ENCODE data around the gene CMIP. TPM values are rescaled to one million over a fixed set of nuclear protein-coding genes. Genes with fewer than 3 reads are reported as not detected.

The CMIP gene
- total RNA-seq, 1 experiment from 2014 or later: 53.6 TPM

DNA sequence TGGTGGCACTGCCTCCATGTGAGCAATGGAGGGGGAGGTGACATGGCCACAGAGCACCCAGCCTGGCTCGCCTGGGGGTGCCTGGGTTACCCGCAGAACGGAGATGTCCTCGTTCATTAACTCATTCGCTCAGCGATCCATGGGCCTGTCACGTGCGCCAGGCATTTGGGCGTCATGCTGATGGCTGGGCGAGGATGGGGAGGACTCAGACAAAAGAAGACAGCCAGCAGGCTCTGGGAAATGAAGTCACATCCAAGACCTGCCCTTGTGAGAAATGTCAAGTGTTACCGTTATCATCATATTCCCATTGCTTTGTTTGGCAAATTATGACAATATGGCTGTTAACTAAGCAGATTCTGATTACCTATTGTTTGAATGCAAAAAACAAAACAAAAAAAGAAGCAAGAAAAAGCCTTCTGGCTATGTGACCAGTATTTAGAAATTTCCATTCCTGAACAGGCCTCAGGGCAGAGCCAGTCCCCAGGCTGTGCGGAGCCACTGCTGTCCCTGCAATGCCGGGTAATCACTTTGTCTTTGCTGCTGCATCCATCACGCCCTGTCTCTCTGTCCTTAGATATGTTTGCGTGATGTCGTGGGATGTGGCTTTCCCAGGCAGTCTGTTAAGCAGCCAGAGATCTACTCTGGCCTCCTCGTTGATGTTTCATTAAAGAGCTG is 57.9 kb downstream of the CMIP start:
- intact Hi-C loops (cut with micrococcal nuclease): no loop called here
- CTCF ChIA-PET: interaction anchor here (1.3 kb wide), 1 partner anchor 19 kb away, joined by 3 read pairs; no protein-coding TSS in a partner anchor
- peak overlapping the region; percentile 71 for H3K27ac Mint-ChIP-seq (ENCODE audit: low read depth, unreplicated experiment)

DNA sequence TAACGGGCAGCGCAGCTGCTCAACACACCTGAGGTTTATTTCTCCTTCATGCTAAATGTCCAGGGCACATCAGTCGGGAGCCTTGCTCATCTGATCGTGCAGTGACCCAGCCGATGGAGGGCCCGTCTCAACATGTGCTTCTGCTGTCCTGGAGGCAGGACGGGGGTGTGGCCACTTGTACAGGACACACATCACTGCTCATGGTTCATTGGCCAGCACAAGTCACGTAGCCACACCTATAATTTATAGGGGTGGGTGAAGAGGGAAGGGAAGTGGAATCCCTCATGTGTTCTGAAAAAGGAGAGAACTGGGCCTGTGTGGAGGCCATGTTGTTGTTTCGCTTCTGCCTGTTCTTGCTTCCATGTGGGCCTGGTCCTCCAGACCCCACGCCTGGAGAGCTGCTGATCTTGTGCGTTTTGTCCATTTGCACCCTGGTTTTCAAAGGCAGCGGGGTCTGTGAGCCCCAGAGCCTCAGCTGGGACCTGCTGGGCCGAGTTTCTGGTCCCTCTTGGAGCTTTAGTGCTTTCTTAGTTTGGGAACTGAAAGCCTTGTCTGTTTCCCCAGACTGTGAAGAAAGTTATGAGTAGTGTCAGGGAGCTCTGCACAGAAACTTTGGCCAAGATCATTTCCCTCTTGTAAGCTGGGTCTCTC is 60.5 kb downstream of the CMIP start:
- Mint-ChIP-seq H3K27ac (ENCODE audit: low read depth, unreplicated experiment) (peak overlapping the region; percentile 73), H3K4me3 (ENCODE audit: unreplicated experiment) (peak overlapping the region; percentile 40), H3K4me1 (ENCODE audit: insufficient read depth, unreplicated experiment) (peaks cover 29% of the 10 kb centered on the region), H3K36me3 (ENCODE audit: insufficient read depth, unreplicated experiment) (peaks cover 8% of the 10 kb centered on the region), H3K27me3 (ENCODE audit: insufficient read depth, unreplicated experiment) (no peaks in the 10 kb centered on the region), H3K9me3 (ENCODE audit: unreplicated experiment) (no peaks in the 10 kb centered on the region)
- DNase-seq (ENCODE audit: unreplicated experiment): peak; percentile 85
- intact Hi-C loops (cut with micrococcal nuclease): no loop called here
- BruUV-seq (replicated peaks): no TSS peak
- ChIA-PET POLR2A (interaction anchor here (1.6 to 4.0 kb wide), 4 partner anchors 10 to 25 kb away, joined by 4 to 31 read pairs (median 10); no protein-coding TSS in a partner anchor), CTCF (interaction anchor here (0.6 to 1.0 kb wide), 4 partner anchors 10 to 21 kb away, joined by 3 to 6 read pairs (median 4); no protein-coding TSS in a partner anchor)
- TF ChIP-seq, protein P1, sequence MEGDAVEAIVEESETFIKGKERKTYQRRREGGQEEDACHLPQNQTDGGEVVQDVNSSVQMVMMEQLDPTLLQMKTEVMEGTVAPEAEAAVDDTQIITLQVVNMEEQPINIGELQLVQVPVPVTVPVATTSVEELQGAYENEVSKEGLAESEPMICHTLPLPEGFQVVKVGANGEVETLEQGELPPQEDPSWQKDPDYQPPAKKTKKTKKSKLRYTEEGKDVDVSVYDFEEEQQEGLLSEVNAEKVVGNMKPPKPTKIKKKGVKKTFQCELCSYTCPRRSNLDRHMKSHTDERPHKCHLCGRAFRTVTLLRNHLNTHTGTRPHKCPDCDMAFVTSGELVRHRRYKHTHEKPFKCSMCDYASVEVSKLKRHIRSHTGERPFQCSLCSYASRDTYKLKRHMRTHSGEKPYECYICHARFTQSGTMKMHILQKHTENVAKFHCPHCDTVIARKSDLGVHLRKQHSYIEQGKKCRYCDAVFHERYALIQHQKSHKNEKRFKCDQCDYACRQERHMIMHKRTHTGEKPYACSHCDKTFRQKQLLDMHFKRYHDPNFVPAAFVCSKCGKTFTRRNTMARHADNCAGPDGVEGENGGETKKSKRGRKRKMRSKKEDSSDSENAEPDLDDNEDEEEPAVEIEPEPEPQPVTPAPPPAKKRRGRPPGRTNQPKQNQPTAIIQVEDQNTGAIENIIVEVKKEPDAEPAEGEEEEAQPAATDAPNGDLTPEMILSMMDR (IDR thresholded peaks at IDR 0.05; ENCODE audit: unreplicated experiment): no peak

More for the DNA sequence above, 57.9 kb downstream of the CMIP start:
- BruUV-seq (replicated peaks): no TSS peak
- POLR2A ChIA-PET: no interaction called here
- DNase-seq (ENCODE audit: unreplicated experiment): no peak
- H3K9me3 Mint-ChIP-seq (ENCODE audit: unreplicated experiment): no peaks in the 10 kb centered on the region
- peaks cover 15% of the 10 kb centered on the region for H3K36me3 Mint-ChIP-seq (ENCODE audit: insufficient read depth, unreplicated experiment)
- TF ChIP-seq, protein P1 (IDR thresholded peaks at IDR 0.05; ENCODE audit: unreplicated experiment): no peak
- H3K27me3 Mint-ChIP-seq (ENCODE audit: insufficient read depth, unreplicated experiment): no peaks in the 10 kb centered on the region
- no peak overlapping the region for H3K4me3 Mint-ChIP-seq (ENCODE audit: unreplicated experiment)
- peaks cover 49% of the 10 kb centered on the region for H3K4me1 Mint-ChIP-seq (ENCODE audit: insufficient read depth, unreplicated experiment)

DNA sequence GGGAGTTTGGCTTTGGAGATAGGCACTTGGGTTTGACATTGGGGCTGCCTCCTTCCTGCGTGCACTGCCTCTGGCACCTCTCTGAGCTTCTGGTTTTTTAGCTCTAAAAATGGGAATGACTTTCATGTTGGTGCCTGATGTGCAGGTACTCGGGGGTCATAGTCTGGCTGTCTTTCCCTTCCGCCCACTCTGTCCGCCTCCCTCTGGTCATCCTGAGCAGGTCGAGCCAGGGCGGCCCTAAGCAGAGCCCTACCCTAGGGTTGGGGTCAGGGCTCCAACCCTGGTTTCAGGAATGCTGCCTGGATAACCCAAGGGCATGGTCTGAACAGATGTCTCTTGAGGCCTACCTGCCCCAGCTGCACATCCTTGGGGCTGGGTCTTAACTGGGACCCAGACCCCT is 64.8 kb downstream of the CMIP start:
- H3K4me1 Mint-ChIP-seq (ENCODE audit: insufficient read depth, unreplicated experiment): peaks cover 12% of the 10 kb centered on the region
- CTCF ChIA-PET: interaction anchor here (0.7 kb wide), 1 partner anchor 58 kb away, joined by 3 read pairs; no protein-coding TSS in a partner anchor
- peaks cover 7% of the 10 kb centered on the region for H3K9me3 Mint-ChIP-seq (ENCODE audit: unreplicated experiment)
- BruUV-seq (replicated peaks): no TSS peak
- DNase-seq (ENCODE audit: unreplicated experiment): no peak
- POLR2A ChIA-PET: interaction anchor here (1.0 to 1.8 kb wide), 3 partner anchors 8 to 17 kb away, joined by 4 read pairs; no protein-coding TSS in a partner anchor
- TF ChIP-seq, protein P1 (IDR thresholded peaks at IDR 0.05; ENCODE audit: unreplicated experiment): no peak
- no peak overlapping the region for H3K27ac Mint-ChIP-seq (ENCODE audit: low read depth, unreplicated experiment)
- H3K27me3 Mint-ChIP-seq (ENCODE audit: insufficient read depth, unreplicated experiment): no peaks in the 10 kb centered on the region
- no peak overlapping the region for H3K4me3 Mint-ChIP-seq (ENCODE audit: unreplicated experiment)
- intact Hi-C loops (cut with micrococcal nuclease): no loop called here
- peaks cover 10% of the 10 kb centered on the region for H3K36me3 Mint-ChIP-seq (ENCODE audit: insufficient read depth, unreplicated experiment)

DNA sequence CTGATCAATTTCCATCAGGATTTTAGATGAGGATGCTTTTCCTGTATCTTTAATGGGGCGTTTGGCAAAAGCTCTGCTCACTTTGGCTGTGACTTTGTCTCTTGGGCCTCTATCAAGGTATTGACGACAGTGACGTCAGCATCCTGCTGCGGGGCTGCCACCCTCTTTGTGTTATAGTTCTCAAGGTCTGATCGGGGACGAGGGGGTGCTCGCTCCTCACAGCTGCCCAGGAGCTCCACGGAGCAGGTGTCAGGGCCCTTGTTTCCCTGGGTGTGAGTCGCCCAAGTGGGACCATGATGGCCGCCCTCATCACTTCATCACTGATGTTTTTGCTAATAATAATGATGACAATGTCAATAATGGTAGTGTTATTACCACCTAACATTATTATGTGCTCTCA is 65.4 kb downstream of the CMIP start:
- CTCF ChIA-PET: interaction anchor here (0.7 kb wide), 1 partner anchor 26 kb away, joined by 3 read pairs; no protein-coding TSS in a partner anchor
- no peak for DNase-seq (ENCODE audit: unreplicated experiment)
- no peak overlapping the region for H3K4me3 Mint-ChIP-seq (ENCODE audit: unreplicated experiment)
- H3K27me3 Mint-ChIP-seq (ENCODE audit: insufficient read depth, unreplicated experiment): no peaks in the 10 kb centered on the region
- intact Hi-C loops (cut with micrococcal nuclease): no loop called here
- peaks cover 10% of the 10 kb centered on the region for H3K36me3 Mint-ChIP-seq (ENCODE audit: insufficient read depth, unreplicated experiment)
- POLR2A ChIA-PET: interaction anchor here (1.0 to 1.8 kb wide), 2 partner anchors 9 to 16 kb away, joined by 4 read pairs; no protein-coding TSS in a partner anchor
- no TSS peak for BruUV-seq (replicated peaks)
- peaks cover 7% of the 10 kb centered on the region for H3K9me3 Mint-ChIP-seq (ENCODE audit: unreplicated experiment)
- peaks cover 8% of the 10 kb centered on the region for H3K4me1 Mint-ChIP-seq (ENCODE audit: insufficient read depth, unreplicated experiment)
- TF ChIP-seq, protein P1 (IDR thresholded peaks at IDR 0.05; ENCODE audit: unreplicated experiment): no peak
- H3K27ac Mint-ChIP-seq (ENCODE audit: low read depth, unreplicated experiment): no peak overlapping the region
